ENCODE measurements around the gene CPB2. TPM values are rescaled to one million over a fixed set of nuclear protein-coding genes. Genes with fewer than 3 reads are reported as not detected.

Gene CPB2
- total RNA-seq, 2 donors from 2014 or later: 0.40 TPM; not detected in 1

GRCh38 chr13:46077265-46077664 lies 27.6 kb downstream of the CPB2 start:
- DNase-seq: no peak
- Histone ChIP-seq H3K9ac (ENCODE audit: low read depth in 2 of 2, low read length in 2 of 2) (no peak overlapping the region), H3K4me3 (no peak overlapping the region), H3K27me3 (no peaks in the 10 kb centered on the region), H3K27ac (no peak overlapping the region), H3K9me3 (no peaks in the 10 kb centered on the region), H3K4me1 (no peaks in the 10 kb centered on the region), H3K36me3 (no peaks in the 10 kb centered on the region)
- no peak for TF ChIP-seq CTCF (IDR thresholded peaks at IDR 0.05)
- intact Hi-C loops (cut with DNase I): no loop called here

DNA sequence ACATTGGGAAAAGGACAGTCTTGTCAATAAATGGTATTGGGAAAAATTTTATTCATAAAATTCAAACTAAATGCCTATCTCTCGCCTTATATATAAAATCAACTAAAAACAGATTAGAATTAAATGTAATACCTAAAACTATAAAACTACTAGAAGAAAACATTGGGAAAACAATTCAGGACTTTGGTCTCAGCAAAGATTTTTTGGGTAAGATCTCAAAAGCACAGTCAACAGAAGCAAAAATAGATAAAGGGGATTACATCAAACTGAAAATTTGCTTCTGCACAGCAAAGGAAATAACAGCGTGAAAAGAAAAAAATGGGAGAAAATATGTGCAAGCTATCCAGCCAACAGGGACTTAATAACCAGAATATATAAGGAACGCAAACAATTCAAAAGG lies 28.0 kb downstream of the CPB2 start:
- Histone ChIP-seq H3K27me3 (no peaks in the 10 kb centered on the region), H3K27ac (no peak overlapping the region), H3K9ac (ENCODE audit: low read depth in 2 of 2, low read length in 2 of 2) (no peak overlapping the region), H3K9me3 (no peaks in the 10 kb centered on the region), H3K36me3 (no peaks in the 10 kb centered on the region), H3K4me3 (no peak overlapping the region), H3K4me1 (no peaks in the 10 kb centered on the region)
- TF ChIP-seq CTCF (IDR thresholded peaks at IDR 0.05): no peak
- no peak for DNase-seq
- intact Hi-C loops (cut with DNase I): no loop called here

DNA sequence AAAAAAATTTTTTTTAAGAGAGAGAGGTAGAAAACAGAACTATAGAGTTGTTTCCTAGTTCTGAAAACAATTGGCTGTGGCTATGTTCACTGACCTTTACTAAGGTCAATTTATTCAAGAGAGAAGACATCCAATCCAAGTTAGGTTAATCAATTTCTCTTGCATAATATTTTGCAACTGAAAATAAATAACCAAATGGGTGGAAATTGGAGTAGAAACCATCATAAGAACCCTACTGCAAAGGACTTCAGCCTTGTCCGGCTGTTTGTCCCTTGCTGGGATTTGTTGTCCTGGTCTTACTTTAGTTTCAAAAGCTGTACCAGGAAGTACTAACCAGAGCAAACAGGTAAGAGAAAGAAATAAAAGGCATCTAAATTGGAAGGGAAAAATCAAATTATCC lies 29.0 kb downstream of the CPB2 start:
- Histone ChIP-seq H3K27me3 (no peaks in the 10 kb centered on the region), H3K4me1 (no peaks in the 10 kb centered on the region), H3K9ac (ENCODE audit: low read depth in 2 of 2, low read length in 2 of 2) (no peak overlapping the region), H3K9me3 (no peaks in the 10 kb centered on the region), H3K36me3 (no peaks in the 10 kb centered on the region), H3K27ac (no peak overlapping the region), H3K4me3 (no peak overlapping the region)
- no peak for DNase-seq
- intact Hi-C loops (cut with DNase I): no loop called here
- TF ChIP-seq CTCF (IDR thresholded peaks at IDR 0.05): no peak

DNA sequence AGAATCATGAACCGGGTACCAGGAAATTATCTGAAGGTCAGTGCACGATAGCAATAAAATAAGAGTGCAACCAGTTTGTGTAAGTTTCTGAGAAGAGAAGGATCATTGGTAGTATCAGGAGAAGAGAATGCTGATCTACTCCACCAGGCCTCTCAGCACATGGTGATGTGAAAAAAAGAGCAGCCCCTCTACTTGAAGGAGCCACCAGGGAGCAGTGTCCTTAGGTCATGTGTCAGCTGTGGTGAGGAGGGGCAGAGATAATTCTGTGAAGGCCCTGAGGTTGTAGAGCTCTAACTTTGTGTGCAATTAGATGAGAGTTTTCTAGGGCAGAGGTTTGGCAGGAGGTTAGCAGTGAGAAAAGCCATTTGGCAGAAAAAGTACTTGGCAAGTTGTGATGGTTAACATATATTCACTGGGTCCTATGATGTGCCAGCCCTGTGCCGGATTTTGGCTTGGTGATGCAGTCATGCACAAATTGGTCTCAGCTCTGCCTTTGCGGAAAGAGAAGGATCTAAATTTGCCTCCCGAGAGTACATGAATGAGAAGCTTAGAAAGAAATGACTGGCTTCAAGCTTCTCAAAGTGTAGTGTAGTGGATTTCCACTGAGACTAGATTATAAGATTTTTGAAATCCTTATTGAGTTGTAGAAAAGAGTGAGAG lies 33.1 kb downstream of the CPB2 start:
- DNase-seq: no peak
- TF ChIP-seq CTCF (IDR thresholded peaks at IDR 0.05): no peak

GRCh38 chr13:46063292-46063691 lies 41.5 kb downstream of the CPB2 start:
- H3K9me3 ChIP-seq: no peaks in the 10 kb centered on the region
- no peak overlapping the region for H3K4me3 ChIP-seq
- intact Hi-C loops (cut with DNase I): no loop called here

More for the DNA sequence above, 33.1 kb downstream of the CPB2 start:
- no peaks in the 10 kb centered on the region for H3K4me1 ChIP-seq
- no peak overlapping the region for H3K27ac ChIP-seq
- H3K4me3 ChIP-seq: no peak overlapping the region
- H3K9ac ChIP-seq (ENCODE audit: low read depth in 2 of 2, low read length in 2 of 2): no peak overlapping the region
- intact Hi-C loops (cut with DNase I): no loop called here
- no peaks in the 10 kb centered on the region for H3K27me3 ChIP-seq
- H3K9me3 ChIP-seq: no peaks in the 10 kb centered on the region
- H3K36me3 ChIP-seq: no peaks in the 10 kb centered on the region

More at GRCh38 chr13:46063292-46063691, 41.5 kb downstream of the CPB2 start:
- no peak for TF ChIP-seq CTCF (IDR thresholded peaks at IDR 0.05)
- H3K4me1 ChIP-seq: no peaks in the 10 kb centered on the region
- H3K27me3 ChIP-seq: no peaks in the 10 kb centered on the region
- no peaks in the 10 kb centered on the region for H3K36me3 ChIP-seq
- no peak for DNase-seq
- no peak overlapping the region for H3K27ac ChIP-seq
- H3K9ac ChIP-seq (ENCODE audit: low read depth in 2 of 2, low read length in 2 of 2): no peak overlapping the region
